ENCODE results near the gene GDPD4.

GRCh38 chr11:77175021-77175842 lies 126.3 kb downstream of the GDPD4 start:
- no peak for TF ChIP-seq POLR2A (IDR thresholded peaks at IDR 0.05)
- TF ChIP-seq CTCF (IDR thresholded peaks at IDR 0.05 in 4 of 5, conservative IDR thresholded peaks at IDR 0.05 in 1 of 5), result no peak
